CD14-positive monocyte (primary cell): ENCODE measurements around the gene ATG10. TPM values are rescaled to one million over a fixed set of nuclear protein-coding genes. Genes with fewer than 3 reads are reported as not detected.

Experiments
- DNase-seq, 3 donors: peaks; one replicate each; pipeline ENCODE4 v3.0.0-alpha.2; 2011 to 2022
- H2AFZ ChIP-seq: 2 replicates; pipeline ENCODE4 v1.6.0; 2012; ENCODE audit warnings: mild to moderate bottlenecking, low read depth, low read length, inconsistent platforms; ENCODE audit not compliant: insufficient read depth, poor library complexity, severe bottlenecking
- H3K27ac ChIP-seq, 2 donors: 1 replicate in 1 of 2; 2 replicates in 1 of 2; pipeline ENCODE4 v1.5.1; 2012 to 2013; ENCODE audit warnings: low read length in 2 of 2, control low read depth in 1 of 2, inconsistent platforms in 1 of 2, low read depth in 1 of 2, mild to moderate bottlenecking in 1 of 2
- H3K27me3 ChIP-seq, 2 donors: one replicate each; pipeline versions ENCODE4 v1.6.0 to v1.6.1; 2011 to 2013; ENCODE audit warnings: low read length in 2 of 2; ENCODE audit not compliant: control insufficient read depth in 2 of 2, insufficient read depth in 2 of 2
- H3K36me3 ChIP-seq, 2 donors: replicated peaks in 1 of 2; 1 replicate in 1 of 2; 2 replicates in 1 of 2; pipeline versions ENCODE4 v1.5.1 to v1.6.1; 2012 to 2013; ENCODE audit warnings: low read length in 2 of 2, control low read depth in 1 of 2, inconsistent platforms in 1 of 2, mild to moderate bottlenecking in 1 of 2; ENCODE audit not compliant: insufficient read depth in 2 of 2, control insufficient read depth in 1 of 2
- H3K4me1 ChIP-seq, 2 donors: 1 replicate in 1 of 2; 2 replicates in 1 of 2; pipeline versions ENCODE4 v1.5.1 to v1.6.1; 2012 to 2013; ENCODE audit warnings: low read length in 2 of 2, control low read depth in 1 of 2, inconsistent platforms in 1 of 2, mild to moderate bottlenecking in 1 of 2, moderate library complexity in 1 of 2; ENCODE audit not compliant: insufficient read depth in 2 of 2, control insufficient read depth in 1 of 2
- H3K4me2 ChIP-seq: replicated peaks from 2 replicates; pipeline ENCODE3; 2012; ENCODE audit warnings: low read length, moderate library complexity, mild to moderate bottlenecking; ENCODE audit not compliant: poor library complexity, severe bottlenecking; ENCODE audit errors: extremely low read depth
- H3K4me3 ChIP-seq, 3 experiments: fragments of 200-600 bp in 1 of 3; sonication (generic) in 1 of 3; replicated peaks in 1 of 3; 1 replicate in 2 of 3; 2 replicates in 1 of 3; pipeline ENCODE4 v1.5.1; 2011 to 2013; ENCODE audit warnings: low read length in 3 of 3, mild to moderate bottlenecking in 3 of 3, control low read depth in 2 of 3, low read depth in 2 of 3, inconsistent platforms in 1 of 3, moderate library complexity in 1 of 3
- H3K79me2 ChIP-seq: 2 replicates; pipeline ENCODE4 v1.6.0; 2012; ENCODE audit warnings: mild to moderate bottlenecking, control low read depth, inconsistent platforms, low read length, moderate library complexity; ENCODE audit not compliant: insufficient read depth
- H3K9ac ChIP-seq: 2 replicates; pipeline ENCODE4 v1.6.0; 2017; ENCODE audit warnings: low read length, mild to moderate bottlenecking; ENCODE audit not compliant: insufficient read depth, poor library complexity, severe bottlenecking
- H3K9me3 ChIP-seq, 2 donors: replicated peaks in 1 of 2; 1 replicate in 1 of 2; 2 replicates in 1 of 2; pipeline versions ENCODE4 v1.5.1 to v1.6.1; 2012 to 2013; ENCODE audit warnings: low read length in 2 of 2, control low read depth in 1 of 2; ENCODE audit not compliant: control insufficient read depth in 1 of 2, insufficient read depth in 1 of 2
- H4K20me1 ChIP-seq: 2 replicates; pipeline ENCODE4 v1.6.0; 2012; ENCODE audit warnings: mild to moderate bottlenecking, low read length, control low read depth, moderate library complexity; ENCODE audit not compliant: insufficient read depth
- H3K27ac Mint-ChIP-seq, 7 donors: one replicate each; pipeline ENCODE4 v1.8.0; 2020; ENCODE audit warnings: mild to moderate bottlenecking in 7 of 7, mixed read lengths in 7 of 7, moderate library complexity in 6 of 7, inconsistent platforms in 2 of 7
- H3K27me3 Mint-ChIP-seq, 3 donors: one replicate each; pipeline ENCODE4 v1.8.0; 2021 to 2022; ENCODE audit warnings: low read depth in 3 of 3, mild to moderate bottlenecking in 3 of 3, mixed read lengths in 3 of 3, moderate library complexity in 3 of 3, inconsistent platforms in 1 of 3
- H3K36me3 Mint-ChIP-seq, 2 donors: one replicate each; pipeline ENCODE4 v1.8.0; 2020; ENCODE audit warnings: mixed read lengths in 2 of 2, inconsistent platforms in 1 of 2, mild to moderate bottlenecking in 1 of 2
- H3K4me1 Mint-ChIP-seq: one replicate; pipeline ENCODE4 v1.8.0; 2020; ENCODE audit warnings: mild to moderate bottlenecking, mixed read lengths
- H3K4me3 Mint-ChIP-seq, 2 donors: one replicate each; pipeline ENCODE4 v1.8.0; 2020; ENCODE audit warnings: mild to moderate bottlenecking in 2 of 2, mixed read lengths in 2 of 2, moderate library complexity in 1 of 2
- H3K9me3 Mint-ChIP-seq, 7 donors: one replicate each; pipeline ENCODE4 v1.8.0; 2020 to 2022; ENCODE audit warnings: mixed read lengths in 7 of 7, mild to moderate bottlenecking in 6 of 7, moderate library complexity in 6 of 7, inconsistent platforms in 2 of 7
- CTCF ChIP-seq: fragments of 200-600 bp; IDR thresholded peaks from one replicate; pipeline ENCODE4 v1.8.0; 2022; ENCODE audit warnings: antibody characterized with exemption, mild to moderate bottlenecking
- WGBS: methylation state at CpG from one replicate; pipeline ENCODE4 v1.1.5; 2013; ENCODE audit warnings: missing lambda C conversion rate; ENCODE audit not compliant: insufficient coverage; 5-methylcytosine and 5-hydroxymethylcytosine counted together
- intact Hi-C, 2 donors: fragments of 100-400 bp; cut with micrococcal nuclease; formaldehyde crosslinking; loops; one replicate each; pipeline versions ENCODE4 v1.15.0 to v1.15.1; 2023
- polyA plus RNA-seq, 3 donors: library from polyadenylated mRNA; depleted of rRNA in 1 of 3; unstranded in 2 of 3; stranded (reverse) in 1 of 3; fragments of 300-500 nt in 2 of 3; fragments of >200 nt in 1 of 3; fragmentation: Illumina TruSeq in 2 of 3; gene quantifications; 1 replicate in 2 of 3; 2 replicates in 1 of 3; pipeline ENCODE4 v1.2.3, GENCODE V29; 2012 to 2021

Gene ATG10
- polyA plus RNA-seq, 3 donors: 2.1 to 7.9 (median 5.6) TPM

- H3K4me1 ChIP-seq: no peaks in the 10 kb centered on the region
- H3K4me2 ChIP-seq: no peak overlapping the region
- intact Hi-C loops: loop anchor here in 1 of 2 donors (10.0 kb wide), 1 partner anchor 736 kb away; no protein-coding TSS in a partner anchor
- no peaks in the 10 kb centered on the region for H3K9me3 ChIP-seq
- Mint-ChIP-seq H3K36me3 (no peaks in the 10 kb centered on the region), H3K4me1 (peaks cover 5% of the 10 kb centered on the region), H3K27me3 (peaks cover 0 to 1% (median 0%) of the 10 kb centered on the region in 3 donors), H3K9me3 (no peaks in the 10 kb centered on the region), H3K27ac (peak overlapping the region in 1 of 7 donors; percentile 43), H3K4me3 (no peak overlapping the region)
- TF ChIP-seq CTCF: no peak
- H3K27me3 ChIP-seq: no peaks in the 10 kb centered on the region
- H3K4me3 ChIP-seq: no peak overlapping the region
- H3K9ac ChIP-seq: no peak overlapping the region
- H3K79me2 ChIP-seq: no peaks in the 10 kb centered on the region
- H4K20me1 ChIP-seq: no peaks in the 10 kb centered on the region
- no peaks in the 10 kb centered on the region for H3K36me3 ChIP-seq
- no peak for DNase-seq
- no peak overlapping the region for H2AFZ ChIP-seq
- H3K27ac ChIP-seq: no peak overlapping the region
Observed at GRCh38 chr5:82160948-82161347, 189.1 kb downstream of the ATG10 start.

GRCh38 chr5:82162573-82162972 is 190.8 kb downstream of the ATG10 start:
- Mint-ChIP-seq H3K27ac (no peak overlapping the region), H3K9me3 (no peaks in the 10 kb centered on the region), H3K4me3 (no peak overlapping the region), H3K27me3 (peaks cover 0 to 1% (median 0%) of the 10 kb centered on the region in 3 donors), H3K4me1 (peaks cover 5% of the 10 kb centered on the region), H3K36me3 (no peaks in the 10 kb centered on the region)
- Histone ChIP-seq H3K4me1 (no peaks in the 10 kb centered on the region), H3K4me3 (no peak overlapping the region), H3K4me2 (no peak overlapping the region), H3K9me3 (no peaks in the 10 kb centered on the region), H3K27me3 (no peaks in the 10 kb centered on the region), H3K9ac (no peak overlapping the region), H3K79me2 (no peaks in the 10 kb centered on the region), H2AFZ (no peak overlapping the region), H3K36me3 (no peaks in the 10 kb centered on the region), H3K27ac (no peak overlapping the region), H4K20me1 (no peaks in the 10 kb centered on the region)
- TF ChIP-seq CTCF: no peak
- intact Hi-C loops: loop anchor here in 1 of 2 donors (10.0 kb wide), 1 partner anchor 738 kb away; no protein-coding TSS in a partner anchor
- 83% methylated on average over 2 of the region's 4 CpGs for WGBS
- no peak for DNase-seq
